Measurements from ENCODE around the gene CAV1.

The CAV1 gene

GRCh38 chr7:116532102-116532688, 7.4 kb downstream of the CAV1 start:
- DNase-seq: no peak

DNA sequence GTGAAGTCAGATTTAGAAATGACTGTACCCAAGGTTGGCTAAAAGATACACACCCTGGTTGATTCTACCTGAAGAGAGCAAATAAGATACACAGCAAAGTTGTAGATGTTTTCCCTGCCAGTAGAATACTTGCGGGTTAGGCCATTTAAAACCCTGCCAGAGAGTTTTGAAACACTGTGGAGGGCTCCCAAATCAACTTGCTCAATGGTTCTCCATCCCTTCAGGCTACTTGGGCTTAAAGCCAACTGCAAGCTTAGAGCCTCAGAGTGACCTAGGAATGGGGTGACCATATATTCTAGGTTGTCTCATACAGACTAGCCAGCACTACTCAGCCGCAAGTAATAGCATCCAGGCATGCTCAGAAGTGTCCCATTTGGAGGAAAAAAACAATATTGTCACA, 10.0 kb downstream of the CAV1 start:
- no peak for DNase-seq

GRCh38 chr7:116535416-116535815, 10.6 kb downstream of the CAV1 start:
- DNase-seq: no peak

- DNase-seq: no peak
These were observed 13.3 kb downstream of the CAV1 start for GRCh38 chr7:116538138-116538537.

- no peak for DNase-seq
These were observed 15.0 kb downstream of the CAV1 start for GRCh38 chr7:116539879-116540278.

DNA sequence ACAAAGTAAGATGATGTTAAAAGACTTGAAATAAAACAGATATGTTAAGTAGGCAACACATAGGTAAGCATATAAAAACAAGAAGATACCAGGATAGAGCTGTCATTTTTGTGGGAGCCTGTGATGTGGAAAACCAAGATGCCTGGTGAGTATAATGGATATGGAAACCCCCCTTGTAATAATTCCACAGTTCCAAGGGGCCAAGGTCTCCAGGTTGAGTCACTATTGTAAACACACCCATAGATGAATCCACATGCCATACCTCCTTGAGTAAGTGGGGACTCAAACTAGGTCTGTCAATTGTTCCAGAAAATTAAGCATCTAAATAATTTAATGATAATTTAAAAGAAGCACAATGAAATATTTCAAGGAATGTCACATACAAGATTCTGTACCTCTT, 15.9 kb downstream of the CAV1 start:
- no peak for DNase-seq

GRCh38 chr7:116541951-116542350, 17.1 kb downstream of the CAV1 start:
- DNase-seq: no peak

DNA sequence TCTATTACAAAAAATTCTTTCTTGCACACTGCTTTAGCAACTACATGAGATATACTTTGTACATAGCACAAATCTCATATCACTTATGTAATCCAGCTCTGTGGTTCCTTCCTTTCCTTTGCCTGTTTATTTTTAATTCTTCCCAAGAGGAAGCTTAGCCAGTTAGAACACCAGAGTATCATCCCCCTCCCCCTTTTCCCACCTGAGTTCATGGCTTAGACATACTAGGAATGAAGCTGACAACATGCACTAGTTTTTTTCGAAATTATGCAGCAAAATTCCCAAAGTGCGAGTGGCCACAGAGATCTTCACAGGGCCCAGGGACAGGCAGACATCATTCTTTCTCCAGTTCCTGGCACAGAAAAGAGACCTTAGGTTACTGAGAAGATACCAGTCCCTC, 17.8 kb downstream of the CAV1 start:
- no peak for DNase-seq

DNA sequence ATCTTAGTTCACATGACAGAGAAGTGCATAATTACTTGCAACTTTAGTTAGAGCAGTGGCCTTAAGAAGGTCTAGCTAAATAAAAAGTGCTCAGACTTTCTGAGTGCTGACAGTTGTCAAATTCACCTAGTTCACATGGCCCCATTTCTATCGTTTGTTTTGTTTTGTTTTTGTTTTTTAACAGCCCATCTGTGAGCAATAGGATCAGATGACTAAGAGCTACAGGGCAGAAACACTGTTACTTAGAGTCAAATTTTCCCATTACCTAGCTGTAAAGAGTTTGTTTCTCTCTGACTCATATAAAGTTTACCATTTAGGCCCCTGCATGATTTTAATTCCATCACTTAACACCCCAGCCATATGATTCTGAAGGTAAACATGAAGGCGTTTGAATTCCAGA, 18.8 kb downstream of the CAV1 start:
- DNase-seq: no peak

DNA sequence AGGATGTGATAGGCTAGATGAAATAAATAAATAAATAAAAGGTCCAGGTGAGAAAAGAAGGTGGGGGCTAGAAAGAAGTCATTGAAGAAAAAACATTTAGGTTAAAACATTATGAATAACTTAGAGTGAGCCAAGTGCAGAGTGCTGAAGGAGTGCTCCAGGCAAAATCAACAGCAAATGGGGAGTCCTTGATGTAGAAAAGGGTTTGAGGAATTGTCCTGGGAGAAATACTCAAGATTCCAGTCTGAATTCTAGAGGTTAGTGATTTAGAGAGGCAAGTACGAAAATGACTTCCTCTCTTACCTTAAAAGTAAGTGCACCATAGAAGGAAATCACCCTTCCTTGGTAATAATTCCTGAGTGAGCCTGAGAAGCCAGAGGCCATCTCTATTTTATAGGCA, 19.7 kb downstream of the CAV1 start:
- no peak for DNase-seq

DNA sequence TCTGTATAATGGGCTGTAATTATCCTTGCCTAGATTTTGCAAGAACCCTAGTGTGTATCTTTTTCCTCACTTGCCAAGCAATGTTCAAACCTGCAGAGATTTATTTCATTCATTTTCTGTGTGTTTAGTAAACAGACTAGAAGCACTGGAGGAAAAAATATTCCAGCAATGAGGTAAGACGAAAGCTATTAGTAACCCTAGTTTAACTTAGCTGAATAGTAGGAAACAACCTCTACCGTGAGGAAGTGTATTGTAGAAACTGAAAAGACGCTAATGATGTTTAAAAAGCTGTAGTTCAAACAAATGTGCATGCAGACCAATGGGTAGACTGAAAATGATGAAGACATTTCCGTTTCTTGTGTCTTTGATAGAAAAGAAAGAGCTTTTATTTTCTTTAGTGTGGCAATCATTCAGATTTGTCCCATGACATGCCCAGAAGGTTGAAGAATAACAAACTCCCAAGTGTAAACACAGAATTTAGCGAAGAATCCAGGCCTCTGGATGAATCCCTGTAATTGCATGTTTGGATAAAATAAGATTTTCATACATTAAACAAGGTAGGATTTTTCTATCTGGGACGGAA, 20.7 kb downstream of the CAV1 start:
- no peak for DNase-seq

DNA sequence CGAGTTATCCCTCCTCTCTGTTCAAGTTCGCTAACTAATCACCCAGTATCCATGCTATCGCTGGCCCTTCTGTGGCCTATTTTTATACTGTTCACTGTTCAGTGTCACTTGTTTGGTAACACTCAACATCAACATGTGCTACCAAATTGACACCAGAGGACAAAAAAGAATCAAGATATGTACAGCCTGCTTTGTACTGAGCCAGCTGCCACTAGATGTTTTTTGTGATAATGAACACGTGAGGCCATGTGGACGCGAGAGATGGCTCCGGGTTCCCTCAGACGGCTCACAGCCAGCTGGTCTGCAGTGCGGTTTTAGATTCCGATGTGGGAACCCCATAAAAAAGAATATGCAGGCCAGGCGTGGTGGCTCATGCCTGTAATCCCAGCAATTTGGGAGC, 21.2 kb downstream of the CAV1 start:
- DNase-seq: no peak

- DNase-seq: no peak
These were observed 22.1 kb downstream of the CAV1 start for GRCh38 chr7:116546916-116547315.

DNA sequence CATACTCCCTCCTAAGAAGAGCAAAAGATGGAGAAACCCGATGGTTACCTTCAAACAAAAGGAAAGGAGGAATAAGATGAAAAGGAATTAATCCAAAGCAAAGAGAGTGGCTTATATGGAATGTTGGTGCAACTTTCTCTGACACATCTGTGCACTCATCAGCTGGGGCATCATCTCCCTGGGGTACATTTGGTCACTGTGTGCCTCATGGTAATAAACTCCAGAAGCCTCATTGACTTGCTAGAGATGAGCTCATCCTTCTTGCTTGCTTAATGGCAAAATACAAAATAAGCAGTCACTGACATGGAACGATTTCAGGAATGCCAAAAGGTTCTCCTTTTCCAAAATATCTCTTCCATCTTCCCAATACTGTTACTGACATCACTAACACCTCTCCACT, 22.5 kb downstream of the CAV1 start:
- no peak for DNase-seq

DNA sequence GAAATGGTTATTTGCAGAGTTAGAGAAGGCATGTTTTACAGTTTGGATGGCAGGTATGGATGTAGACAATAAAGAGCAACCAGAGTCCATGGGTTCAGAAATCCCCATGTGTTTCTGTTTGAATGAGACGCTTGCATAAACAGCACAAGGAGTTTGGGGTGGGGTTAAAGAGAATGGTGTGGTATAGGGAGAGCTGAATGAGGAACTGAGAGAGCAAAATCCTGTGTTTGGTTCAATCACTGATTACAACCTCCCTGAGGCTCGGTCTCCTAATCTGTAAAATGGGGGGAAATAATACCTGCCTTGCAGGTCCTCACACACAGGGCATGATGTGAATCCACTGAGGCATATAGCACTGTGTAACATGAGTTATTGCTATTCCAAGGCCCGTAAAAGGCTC, 23.7 kb downstream of the CAV1 start:
- no peak for DNase-seq

- no peak for DNase-seq
These were observed 24.5 kb downstream of the CAV1 start for GRCh38 chr7:116549370-116549769.

GRCh38 chr7:116551692-116552091, 26.9 kb downstream of the CAV1 start:
- DNase-seq: peak in 1 of 4 experiments; percentile 30

- no peak for DNase-seq
These were observed 27.8 kb downstream of the CAV1 start for GRCh38 chr7:116552602-116553001.

DNA sequence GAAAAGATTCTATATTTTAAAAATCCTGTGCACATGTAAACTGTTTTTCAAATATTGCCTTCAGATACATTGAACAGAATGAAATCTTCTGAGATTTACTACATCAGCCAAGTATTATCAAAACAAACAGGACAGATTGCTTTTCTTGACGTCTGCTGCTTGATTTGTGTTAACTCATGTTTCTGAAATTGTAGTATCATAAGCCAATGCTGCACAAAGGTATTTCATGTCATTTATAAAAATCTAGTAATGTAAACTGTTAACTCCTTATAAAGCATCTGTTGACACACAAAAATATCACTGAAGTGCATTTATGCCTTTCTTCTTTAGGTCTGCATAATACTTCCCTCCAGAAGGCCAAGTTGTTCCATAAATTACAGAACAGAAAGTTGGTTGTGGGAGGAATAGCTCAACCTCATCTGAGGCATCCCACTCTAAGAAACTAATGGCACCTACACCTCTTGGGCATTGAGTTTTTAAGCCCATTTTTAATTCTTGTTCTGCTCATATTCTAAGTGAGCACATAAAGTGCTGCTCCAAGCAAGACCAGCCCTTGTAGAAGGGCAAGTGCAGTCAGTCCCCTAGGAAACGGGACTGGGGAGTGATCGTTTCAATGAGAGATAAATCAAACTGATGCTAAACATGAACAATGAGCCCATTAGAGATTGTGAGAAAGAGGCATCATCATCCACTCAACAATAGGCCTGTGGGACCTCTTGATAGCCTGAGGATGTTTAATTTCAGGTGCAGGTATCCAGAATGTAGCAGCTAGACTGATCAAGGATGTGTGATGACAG, 28.5 kb downstream of the CAV1 start:
- no peak for DNase-seq

DNA sequence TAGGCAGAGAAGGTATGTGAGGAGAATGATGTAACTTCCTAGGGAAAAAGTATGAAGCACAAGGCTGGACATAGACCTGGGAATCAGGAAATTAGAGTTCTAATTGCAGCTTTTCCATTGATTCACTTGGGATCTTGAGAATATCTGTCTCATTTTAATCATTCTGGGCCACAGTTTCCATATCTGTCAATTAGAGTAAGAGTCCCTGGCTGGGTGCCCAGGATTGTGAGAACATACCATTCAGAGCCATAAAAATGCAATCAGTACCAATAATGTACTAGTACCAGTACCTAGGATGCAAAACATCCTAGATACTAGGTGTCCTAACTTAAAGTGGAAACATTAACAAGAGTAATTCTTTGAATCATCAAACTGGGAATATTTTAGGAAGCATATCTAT, 29.6 kb downstream of the CAV1 start:
- DNase-seq: no peak

- peak in 1 of 4 experiments; percentile 4 for DNase-seq
These were observed 30.1 kb downstream of the CAV1 start for GRCh38 chr7:116554911-116555310.

DNA sequence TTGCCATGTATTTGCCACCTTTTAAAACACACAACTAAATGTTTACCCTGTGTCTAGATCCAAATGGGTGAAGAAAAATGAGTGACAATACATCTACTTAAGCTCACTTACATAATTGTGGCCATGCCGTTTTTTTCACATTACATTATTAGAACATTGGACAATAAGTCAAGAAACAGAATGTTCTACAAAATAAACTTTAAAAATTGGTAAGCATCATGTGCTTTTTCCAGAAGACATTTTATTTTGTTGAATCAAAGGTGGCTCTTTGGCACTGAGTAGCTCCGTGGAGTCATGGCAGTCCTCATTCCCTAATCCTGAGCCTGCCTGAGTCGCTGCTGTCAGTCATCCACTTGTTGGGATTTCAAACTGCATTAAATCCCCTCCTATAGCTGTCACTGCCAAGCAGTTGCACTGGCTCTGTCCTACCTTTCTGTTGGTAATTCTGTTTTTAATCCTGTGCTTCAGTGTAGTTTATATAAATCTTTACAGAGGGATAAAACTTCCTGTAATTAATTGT, 32.3 kb downstream of the CAV1 start:
- no peak for DNase-seq

- no peak for DNase-seq
These were observed 33.1 kb downstream of the CAV1 start for GRCh38 chr7:116557901-116558300.

All from suppressor macrophage (primary cell).